IPS-11a (cell line): ENCODE results near the gene FAM107B.
"Not testable (repeated sequence)": the region's sequence is repeated elsewhere in the genome, so short reads cannot be mapped to it uniquely, and the experiment has no call there.

Experiments used
- H3K4me3 ChIP-seq: one replicate; pipeline ENCODE4 v1.5.1; 2013; ENCODE audit warnings: low read depth, low read length, control low read depth

The FAM107B gene

DNA sequence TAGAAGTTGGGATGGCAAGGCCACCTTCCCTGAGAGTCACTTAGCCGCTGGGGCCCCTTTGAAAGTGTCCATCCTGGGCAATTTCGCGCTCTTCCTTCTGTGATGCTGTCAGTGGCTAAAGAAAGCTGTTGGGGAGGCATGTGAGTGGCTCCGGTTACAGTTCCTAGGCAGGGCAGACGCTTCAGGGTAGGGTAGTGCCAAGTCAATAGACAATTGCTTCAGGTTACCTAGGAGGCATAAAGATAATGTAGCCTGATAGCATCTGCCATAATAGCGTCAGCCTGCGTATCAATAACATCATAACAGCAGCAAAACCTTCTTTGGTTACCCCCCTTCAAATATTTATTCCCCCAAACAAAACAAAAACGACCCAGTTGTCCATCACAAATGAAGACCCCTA is at the start of gene FAM107B:
TSS of gene FAM107B (minus strand) at position 101 of the 400 bp plus-strand sequence. CDS start 234 bp downstream, outside the sequence.
- no peak within 1 kb of the TSS for H3K4me3 ChIP-seq

DNA sequence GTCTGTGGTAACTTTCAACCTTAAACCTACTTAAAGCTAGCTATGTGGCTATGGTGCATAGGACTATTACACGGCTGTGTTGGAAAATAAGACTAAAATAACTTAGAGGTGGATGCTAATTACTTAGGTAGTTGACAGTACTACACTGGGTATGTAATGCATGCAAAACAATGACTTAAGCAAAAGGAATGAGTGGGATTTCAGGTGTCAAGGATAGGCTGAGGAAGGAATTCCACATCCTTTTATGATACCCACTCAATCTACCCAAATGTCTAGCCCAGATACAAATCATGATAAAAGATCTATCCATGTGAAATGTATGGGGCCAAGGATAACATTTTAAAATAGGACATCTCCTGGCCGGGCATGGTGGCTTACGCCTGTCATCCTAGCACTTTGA is 49.3 kb upstream of the FAM107B start:
- H3K4me3 ChIP-seq: no peak overlapping the region

DNA sequence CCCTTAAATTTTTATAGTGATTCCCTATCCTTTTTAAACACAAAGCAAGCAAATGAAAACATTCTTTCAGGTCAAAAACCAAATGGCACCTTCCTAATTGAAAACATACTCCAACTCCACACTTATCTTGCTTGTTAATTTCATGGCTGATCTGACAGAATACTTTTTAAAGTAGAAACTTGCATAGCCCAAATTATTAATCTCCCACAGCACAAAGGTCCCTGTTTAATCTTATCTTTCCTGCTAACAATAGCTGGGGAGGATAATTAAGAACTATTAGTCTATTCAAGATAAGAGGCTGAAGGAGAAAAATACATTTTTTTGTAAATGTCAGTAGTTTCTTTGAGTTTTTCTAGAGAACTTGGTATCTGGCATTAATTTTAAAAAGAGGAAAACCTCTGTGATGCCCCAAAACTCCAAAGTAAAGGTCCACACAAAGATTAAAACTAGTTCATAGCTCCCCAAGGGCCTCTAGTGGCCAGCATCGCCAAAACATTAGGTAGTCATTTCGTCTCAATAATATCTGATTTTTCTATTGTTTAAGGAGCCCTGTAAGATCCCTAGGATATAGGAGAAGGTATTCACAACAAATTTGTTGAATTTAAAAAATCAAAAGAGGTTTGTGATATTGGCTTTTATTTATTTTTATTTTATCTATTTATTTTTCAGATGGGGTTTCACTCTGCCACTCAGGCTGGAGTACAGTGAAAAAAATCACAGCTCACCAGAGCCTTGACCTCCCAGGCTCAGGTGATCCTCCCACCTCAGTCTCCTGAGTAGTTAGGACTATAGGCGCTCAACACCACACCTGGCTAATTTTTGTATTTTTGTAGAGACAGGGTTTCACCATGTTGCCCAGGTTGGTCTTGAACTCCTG is 48.4 kb upstream of the FAM107B start:
- no peak overlapping the region for H3K4me3 ChIP-seq

DNA sequence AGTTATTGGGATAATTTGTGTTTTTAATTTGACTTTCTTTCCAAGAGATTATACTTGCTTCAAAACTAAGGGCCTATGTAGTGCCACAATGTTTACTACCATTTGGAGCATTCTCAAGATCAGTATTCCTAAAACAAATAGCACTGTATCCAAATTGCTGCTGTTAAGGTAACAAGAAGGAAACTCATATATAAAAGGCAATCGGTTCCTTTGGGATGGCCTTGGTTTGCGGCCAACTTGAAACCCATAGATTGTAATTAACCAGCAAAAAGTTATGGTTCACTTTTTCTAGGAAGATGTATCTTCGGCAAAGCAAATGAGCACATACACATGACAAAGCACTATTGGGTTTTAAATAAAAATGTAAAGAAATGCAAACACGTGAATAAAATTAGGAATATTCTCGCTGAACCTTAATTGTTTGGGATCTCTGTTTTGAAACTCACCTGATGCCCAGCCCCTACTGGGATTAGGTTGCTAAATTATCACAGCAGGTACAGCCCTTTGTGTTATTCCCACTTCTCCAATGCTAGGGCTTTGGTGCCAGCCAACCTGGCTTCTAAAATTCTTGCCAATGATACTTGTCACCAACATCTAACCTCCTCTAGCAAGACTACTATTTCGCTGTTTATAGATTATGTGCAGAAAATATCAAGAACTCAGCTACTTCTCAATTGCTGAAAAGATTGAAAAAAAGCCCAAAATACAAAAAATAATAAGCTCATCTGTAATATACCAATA is 47.1 kb upstream of the FAM107B start:
- no peak overlapping the region for H3K4me3 ChIP-seq

DNA sequence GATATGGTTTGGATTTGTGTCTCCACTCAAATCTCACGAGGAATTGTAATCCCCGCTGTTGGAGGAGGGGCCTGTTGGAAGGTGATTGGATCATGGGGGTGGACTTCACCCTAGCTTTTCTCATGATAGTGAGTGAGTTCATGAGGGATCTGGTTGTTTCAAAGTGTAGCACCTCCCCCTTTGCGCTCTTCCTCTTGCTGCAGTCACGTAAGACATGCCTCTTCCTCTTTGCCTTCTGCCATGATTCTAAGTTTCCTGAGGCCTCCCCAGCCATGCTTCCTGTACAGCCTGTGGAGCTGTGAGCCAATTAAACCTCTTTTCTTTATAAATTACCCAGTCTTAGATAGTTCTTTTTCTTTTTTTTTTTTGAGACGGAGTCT is 46.1 kb upstream of the FAM107B start:
- no peak overlapping the region for H3K4me3 ChIP-seq

DNA sequence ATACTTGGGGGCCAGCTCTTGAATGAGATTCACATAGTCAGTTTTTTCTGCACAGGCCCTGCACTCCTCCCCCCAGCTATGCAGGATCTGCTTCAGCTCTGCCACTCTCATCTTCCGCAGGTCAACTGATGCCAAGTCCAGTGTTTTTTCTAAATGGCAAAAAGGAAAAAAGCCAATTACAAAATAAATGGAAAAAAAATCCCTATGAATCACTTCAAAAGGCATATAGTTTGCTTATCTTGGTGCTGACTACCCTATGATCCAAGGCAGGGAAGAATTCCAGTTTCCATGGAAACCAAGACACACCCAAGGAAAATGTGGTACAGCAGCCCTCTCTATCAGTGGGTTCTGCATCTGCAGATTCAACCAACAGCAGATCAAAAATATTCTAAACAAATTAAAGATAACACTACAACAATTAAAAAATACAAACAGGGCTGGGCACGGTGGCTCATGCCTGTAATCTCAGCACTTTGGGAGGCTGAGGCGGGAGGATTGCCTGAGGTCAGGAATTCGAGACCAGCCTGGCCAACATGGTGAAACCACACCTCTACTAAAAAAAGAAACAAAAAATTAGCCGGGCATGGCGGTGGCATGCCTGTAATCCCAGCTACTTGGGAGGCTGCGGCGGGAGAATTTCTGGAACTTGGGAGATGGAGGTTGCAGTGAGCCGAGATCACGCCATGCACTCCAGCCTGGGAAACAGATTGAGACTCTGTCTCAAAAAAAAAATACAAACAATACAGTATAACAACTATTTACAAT is 45.5 kb upstream of the FAM107B start:
- H3K4me3 ChIP-seq: no peak overlapping the region

DNA sequence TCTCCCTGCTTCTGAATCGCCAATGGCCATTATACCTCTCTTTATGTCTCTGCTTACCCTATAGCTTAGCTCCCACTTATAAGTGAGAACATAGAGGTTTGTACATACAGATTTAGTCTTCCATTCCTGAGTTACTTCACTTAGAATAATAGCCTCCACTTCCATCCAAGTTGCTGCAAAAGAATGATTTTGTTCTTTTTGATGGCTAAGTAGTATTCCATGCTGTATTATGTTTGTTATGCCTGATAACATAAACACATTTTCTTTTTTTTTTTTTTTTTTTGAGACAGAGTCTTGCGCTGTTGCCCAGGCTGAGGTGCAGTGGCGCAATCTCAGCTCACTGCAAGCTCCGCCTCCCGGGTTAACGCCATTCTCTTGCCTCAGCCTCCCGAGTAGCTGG is 42.0 kb upstream of the FAM107B start:
- H3K4me3 ChIP-seq: not testable (repeated sequence)

DNA sequence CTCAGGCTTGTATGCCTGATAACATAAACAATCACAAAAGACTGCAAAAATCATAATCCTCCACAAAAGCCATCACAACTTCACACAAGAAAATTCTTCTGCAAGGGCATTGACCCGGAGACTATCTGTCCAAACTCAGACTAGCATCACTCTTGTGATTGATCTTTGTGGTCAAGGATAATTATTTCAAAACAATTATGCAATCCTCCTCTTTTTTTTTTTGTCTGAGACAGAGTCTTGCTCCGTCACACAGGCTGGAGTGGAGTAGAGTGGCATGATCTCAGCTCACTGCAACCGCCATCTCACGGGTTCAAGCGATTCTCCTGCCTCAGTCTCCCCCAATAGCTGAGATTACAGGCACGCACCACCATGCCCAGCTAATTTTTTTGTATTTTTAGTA is 41.0 kb upstream of the FAM107B start:
- H3K4me3 ChIP-seq: no peak overlapping the region

DNA sequence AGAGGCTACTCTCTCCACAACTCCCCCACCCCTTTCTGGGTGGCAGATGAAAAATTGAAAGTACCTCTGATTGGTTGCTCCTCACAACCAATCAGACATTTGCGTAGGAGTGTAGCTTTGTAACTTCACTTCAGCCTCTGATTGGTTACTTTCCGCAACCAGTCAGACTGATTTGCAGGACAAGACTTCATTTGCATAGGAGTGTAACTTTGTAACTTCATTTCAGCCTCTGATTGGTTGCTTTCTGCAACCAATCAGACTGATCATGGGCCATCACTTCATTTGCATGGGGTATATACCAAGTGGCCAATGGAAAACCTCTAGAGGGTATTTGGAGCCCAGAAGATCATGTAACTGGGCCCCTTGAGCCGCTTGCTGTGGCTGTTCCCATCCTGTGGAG is 37.6 kb upstream of the FAM107B start:
- H3K4me3 ChIP-seq: no peak overlapping the region

DNA sequence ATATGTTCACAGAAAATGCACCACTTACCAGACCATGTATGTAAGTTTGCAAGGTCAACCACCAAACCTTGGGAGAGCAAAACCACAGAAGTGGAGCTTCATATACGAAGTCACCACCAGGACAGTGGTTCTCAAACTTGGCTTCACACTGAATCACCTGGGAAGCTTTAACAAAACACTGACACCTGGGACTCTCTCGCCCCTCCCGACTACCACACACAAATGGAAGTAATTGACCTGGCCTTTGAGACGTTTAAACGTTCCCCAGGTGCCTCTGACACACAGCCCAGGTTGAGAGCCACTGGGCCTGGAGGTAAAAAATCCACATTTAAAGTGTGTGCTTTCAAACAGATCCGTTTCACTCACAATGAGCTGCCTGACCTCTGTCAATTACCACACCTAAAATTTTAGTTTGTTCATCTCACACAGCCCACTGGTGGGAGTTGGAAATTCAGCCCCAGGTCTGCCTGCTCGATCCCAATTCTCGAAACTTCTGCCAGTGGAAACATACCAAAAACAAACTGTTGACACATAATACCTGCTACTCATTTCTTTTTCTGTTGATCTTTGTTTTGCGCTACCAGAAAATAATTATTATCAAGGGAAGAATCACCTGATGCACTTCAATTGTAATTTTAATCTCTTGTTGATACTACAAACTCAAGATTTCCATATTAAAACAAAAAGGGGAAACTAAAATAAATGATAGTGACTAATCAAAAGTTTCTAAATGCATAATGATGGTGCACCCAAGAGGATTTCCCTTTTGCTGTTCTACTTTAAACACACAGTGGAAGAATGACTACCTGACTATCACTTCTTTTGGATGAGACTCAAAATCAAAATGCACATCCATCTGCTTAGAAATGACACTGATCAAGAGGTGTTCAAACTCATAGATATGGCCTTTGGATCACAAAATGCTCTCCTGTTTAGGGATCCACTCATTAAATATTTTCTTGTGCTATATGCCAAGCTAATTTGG is 36.6 kb upstream of the FAM107B start:
- H3K4me3 ChIP-seq: no peak overlapping the region

DNA sequence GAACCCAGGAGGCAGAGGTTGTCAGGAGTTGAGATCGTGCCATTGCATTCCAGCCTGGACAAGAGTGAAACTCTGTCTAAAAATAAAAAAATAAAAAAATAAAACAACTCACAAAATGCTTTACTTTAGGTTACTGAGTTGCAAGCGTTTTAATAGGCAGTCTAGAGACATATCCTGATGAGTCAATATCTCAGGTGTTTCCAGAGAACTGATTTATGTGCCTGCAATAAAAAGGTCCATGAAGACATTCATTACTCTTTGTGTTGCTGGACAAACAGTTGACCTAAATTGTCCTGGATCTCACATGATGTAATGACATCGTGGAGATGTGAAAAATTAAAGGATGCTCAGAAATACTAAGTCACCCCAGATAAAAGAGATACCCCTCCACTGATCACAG is 31.6 kb upstream of the FAM107B start:
- no peak overlapping the region for H3K4me3 ChIP-seq

DNA sequence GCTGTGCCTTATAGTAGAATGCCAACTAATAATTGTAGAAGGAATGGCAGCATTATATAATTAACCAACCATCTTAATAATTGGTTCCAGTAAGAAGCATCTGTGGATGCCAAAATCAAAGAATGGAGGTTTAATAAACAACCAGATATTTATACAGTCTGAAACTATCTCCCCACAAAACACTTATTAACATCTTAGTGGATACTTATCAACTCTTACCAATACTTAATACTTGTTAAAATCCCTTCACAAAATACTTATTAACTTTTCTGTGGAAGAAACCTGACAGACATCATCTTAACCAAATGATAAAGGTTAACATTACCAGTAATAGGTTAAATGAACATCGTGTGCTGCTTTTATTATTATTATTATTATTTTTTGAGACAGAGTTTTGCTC is 29.1 kb upstream of the FAM107B start:
- H3K4me3 ChIP-seq: no peak overlapping the region

DNA sequence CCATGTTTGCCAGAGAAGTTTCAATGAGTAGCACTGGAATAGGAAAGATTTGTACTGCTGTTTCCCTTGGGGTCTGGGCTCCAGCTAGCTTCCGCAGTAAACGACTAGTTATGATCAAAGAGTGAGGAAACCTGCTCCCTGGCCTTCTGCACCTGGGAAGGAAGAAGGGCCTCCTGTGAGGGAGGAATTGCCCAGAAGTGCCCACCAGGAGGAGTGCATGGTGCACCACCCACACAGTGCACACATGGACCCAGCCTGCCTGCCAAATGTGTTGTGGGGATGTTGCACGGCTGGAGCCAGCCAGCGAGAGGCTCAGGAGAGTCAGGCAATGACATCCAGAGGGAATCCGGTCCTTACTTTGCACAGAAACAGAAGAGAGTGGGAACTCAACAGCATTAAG is 27.0 kb upstream of the FAM107B start:
- no peak overlapping the region for H3K4me3 ChIP-seq

DNA sequence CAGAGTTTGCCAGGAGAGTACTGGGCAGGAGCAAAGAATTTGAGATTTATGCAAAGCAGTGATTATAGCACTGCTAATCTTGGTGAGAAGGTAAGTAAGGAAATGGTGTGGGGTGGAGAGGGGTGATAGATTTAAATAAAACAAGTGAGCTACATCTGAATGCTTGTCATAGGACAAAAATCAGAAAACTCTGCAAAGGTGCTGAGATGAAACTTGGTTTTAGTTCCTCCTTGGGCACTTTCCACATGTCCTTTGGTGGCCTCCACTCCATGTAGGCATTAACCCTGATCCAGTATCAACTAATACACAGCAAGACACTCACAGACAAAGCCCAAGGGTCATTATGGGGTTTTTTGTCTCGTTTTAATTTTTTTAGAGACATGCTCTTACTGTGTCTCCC is 25.7 kb upstream of the FAM107B start:
- H3K4me3 ChIP-seq: no peak overlapping the region

DNA sequence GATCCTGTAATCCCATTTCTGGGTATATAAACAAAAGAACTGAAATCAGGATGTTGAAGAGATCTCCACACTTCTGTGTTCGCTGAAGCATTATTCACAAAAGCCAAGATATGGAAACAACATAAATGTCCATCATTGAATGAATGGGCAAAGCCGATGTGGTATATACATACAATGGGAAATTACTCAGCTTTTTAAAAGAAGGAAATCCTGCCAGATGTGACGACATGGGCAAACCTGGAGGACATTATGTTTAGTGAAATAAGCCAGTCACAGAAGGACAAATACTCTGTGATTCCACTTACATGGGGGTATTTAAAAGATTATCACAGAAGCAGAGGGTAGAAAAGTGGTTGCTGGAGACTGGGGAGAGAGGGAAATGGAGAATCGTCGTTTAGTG is 23.9 kb upstream of the FAM107B start:
- no peak overlapping the region for H3K4me3 ChIP-seq

DNA sequence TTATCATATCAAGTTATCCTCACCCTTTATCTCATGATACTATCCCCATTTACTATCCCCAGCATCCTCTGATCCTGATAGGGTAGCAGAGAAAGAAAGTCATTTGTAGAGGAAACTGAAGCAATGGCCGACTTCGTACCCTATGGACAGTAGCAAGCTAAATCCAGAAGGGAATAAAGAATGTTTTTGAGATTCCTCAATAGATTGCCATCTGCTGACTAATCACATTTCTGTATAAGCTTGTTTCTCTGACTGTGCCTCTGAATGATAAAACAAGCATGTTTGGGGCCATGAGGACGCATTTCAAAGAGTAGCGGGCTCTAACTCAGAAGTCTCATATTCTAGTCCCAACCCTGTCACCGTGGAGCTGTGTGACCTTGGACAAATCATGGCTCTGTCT is 13.2 kb upstream of the FAM107B start:
- no peak overlapping the region for H3K4me3 ChIP-seq

DNA sequence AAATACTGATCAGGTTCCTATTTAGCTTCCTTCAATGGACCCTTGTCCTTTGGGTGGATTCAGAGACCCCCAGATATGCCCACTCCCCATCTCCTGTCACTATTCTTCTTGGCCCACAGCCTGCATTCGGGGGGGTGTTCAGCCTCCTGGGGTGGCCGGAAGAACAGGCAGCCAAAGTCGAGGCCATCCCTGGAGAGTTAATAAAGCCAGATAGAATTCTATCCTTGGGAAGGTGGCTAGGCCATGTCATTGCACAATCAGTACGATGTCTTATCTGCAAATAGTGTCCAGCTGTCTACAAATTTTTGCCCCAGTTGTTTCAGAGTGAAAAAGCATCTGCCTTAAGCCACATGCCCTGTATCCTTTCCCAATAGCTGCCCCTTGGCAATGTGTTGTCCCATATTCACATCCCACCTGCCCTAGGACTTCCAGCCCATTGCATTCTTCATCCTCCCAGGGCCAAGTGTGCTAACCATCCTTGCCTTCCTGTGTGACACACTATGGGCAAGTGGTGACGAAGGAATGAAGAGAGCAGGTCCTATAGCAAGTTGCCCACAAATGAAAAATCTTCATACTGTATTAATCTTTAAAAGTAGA is 9.9 kb upstream of the FAM107B start:
- no peak overlapping the region for H3K4me3 ChIP-seq

DNA sequence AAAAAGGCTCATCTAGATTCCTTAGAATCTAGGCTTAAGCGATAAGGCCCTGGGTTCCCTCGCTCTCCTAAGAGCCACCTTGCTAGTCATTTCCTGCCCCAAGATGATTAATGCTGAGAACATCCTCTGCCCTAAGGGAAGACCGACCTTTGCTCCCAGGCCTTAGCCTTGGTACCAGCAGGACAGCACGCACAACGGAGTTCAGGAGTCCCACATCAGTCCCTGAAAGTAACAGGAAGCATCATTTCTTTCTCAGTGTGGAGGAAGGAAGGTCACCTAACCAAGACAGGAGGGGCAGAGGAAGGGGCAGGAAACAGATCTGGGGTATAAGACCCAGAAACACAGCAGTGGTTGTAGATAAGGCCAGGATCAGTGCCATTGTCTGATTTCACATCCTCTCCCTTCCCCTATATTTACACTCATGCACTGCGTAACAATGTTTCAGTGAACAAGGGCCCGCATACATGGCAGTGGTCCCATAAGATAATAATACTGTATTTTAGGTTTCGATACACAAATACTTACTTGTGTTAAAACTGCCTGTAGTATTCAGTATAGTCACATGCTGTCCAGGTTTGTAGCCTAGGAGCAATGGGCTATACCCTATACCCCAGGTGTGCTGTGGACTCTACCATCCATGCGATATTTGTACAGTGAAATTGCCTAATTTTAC is 8.1 kb upstream of the FAM107B start:
- H3K4me3 ChIP-seq: no peak overlapping the region

DNA sequence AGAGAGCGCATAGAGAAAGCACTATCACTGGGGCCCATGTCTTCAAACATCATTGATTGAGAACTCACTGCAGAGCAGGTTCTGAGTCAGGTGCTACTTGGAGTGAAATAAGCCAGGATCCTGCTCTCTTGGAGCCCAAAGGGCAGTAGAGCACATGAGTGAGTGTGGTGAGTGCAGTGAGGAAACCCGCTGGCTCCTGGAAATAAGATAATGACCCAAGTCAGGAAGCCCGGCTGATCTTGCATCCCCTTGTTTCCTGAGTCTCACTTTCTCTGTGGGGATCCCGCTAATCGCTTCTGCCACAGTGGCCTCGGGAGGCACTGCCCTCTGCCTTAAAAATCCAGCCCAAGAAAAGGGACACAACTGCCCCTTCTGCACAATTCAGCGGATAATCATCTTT is 7.1 kb upstream of the FAM107B start:
- no peak overlapping the region for H3K4me3 ChIP-seq
